GM21737 (cell line): Measurements from ENCODE around the gene MAP7.
A peak's percentile ranks its signal among the peaks of the same experiment; 100 is the strongest.
"Not testable (repeated sequence)": the region's sequence is repeated elsewhere in the genome, so short reads cannot be mapped to it uniquely, and the experiment has no call there.

Experiments
- ATAC-seq: cut with Tn5 transposase; IDR thresholded peaks from one replicate; pipeline ENCODE4 v1.9.1; 2021; ENCODE audit warnings: mild to moderate bottlenecking, moderate library complexity; ENCODE audit not compliant: unreplicated experiment

Gene MAP7

GRCh38 chr6:136550330-136551071, at the start of gene MAP7:
MAP7 (minus strand) TSS chr6:136550422; CDS start chr6:136550408, 14 bp downstream.
- peak; percentile 69 for ATAC-seq

GRCh38 chr6:136599329-136600011, 49.2 kb upstream of the MAP7 start:
- ATAC-seq: no peak

GRCh38 chr6:136598048-136598447, 47.8 kb upstream of the MAP7 start:
- ATAC-seq: no peak

- no peak for ATAC-seq
Observed at GRCh38 chr6:136594671-136595070, 44.4 kb upstream of the MAP7 start.

- peak; percentile 93 for ATAC-seq
Observed at GRCh38 chr6:136593748-136594490, 43.7 kb upstream of the MAP7 start.

- ATAC-seq: no peak
Observed at GRCh38 chr6:136592930-136593673, 42.9 kb upstream of the MAP7 start.

GRCh38 chr6:136591617-136592016, 41.4 kb upstream of the MAP7 start:
- ATAC-seq: no peak

- not testable (repeated sequence) for ATAC-seq
Observed at GRCh38 chr6:136590846-136591245, 40.6 kb upstream of the MAP7 start.

GRCh38 chr6:136587527-136587926, 37.3 kb upstream of the MAP7 start:
- no peak for ATAC-seq

GRCh38 chr6:136586295-136586694, 36.1 kb upstream of the MAP7 start:
- no peak for ATAC-seq

- not testable (repeated sequence) for ATAC-seq
Observed at GRCh38 chr6:136585523-136585922, 35.3 kb upstream of the MAP7 start.

- ATAC-seq: not testable (repeated sequence)
Observed at GRCh38 chr6:136584290-136584689, 34.1 kb upstream of the MAP7 start.

GRCh38 chr6:136582711-136583471, 32.7 kb upstream of the MAP7 start:
- no peak for ATAC-seq

GRCh38 chr6:136579800-136580199, 29.6 kb upstream of the MAP7 start:
- no peak for ATAC-seq

GRCh38 chr6:136576821-136577220, 26.6 kb upstream of the MAP7 start:
- ATAC-seq: no peak

- ATAC-seq: no peak
Observed at GRCh38 chr6:136571496-136571895, 21.3 kb upstream of the MAP7 start.

GRCh38 chr6:136571065-136571464, 20.8 kb upstream of the MAP7 start:
- no peak for ATAC-seq

- no peak for ATAC-seq
Observed at GRCh38 chr6:136568129-136568528, 17.9 kb upstream of the MAP7 start.

- ATAC-seq: no peak
Observed at GRCh38 chr6:136567688-136568087, 17.5 kb upstream of the MAP7 start.

- ATAC-seq: no peak
Observed at GRCh38 chr6:136566851-136567250, 16.6 kb upstream of the MAP7 start.
